ENCODE results near the gene POLL.

GRCh38 chr10:101614663-101615524, 26.8 kb upstream of the POLL start:
- TF ChIP-seq CTCF (conservative IDR thresholded peaks at IDR 0.05; ENCODE audit: low read length) (no peak), EZH2phosphoT487 (IDR thresholded peaks at IDR 0.05; ENCODE audit: borderline replicate concordance) (no peak)
